Inflammatory macrophage treated with lipopolysaccharide for 1 hour (primary cell): ENCODE results near the gene PTPRD.

Source experiments
- DNase-seq, 2 donors: peaks; one replicate each; pipeline ENCODE4 v3.0.0-alpha.2; 2020 to 2022

Gene PTPRD

DNA sequence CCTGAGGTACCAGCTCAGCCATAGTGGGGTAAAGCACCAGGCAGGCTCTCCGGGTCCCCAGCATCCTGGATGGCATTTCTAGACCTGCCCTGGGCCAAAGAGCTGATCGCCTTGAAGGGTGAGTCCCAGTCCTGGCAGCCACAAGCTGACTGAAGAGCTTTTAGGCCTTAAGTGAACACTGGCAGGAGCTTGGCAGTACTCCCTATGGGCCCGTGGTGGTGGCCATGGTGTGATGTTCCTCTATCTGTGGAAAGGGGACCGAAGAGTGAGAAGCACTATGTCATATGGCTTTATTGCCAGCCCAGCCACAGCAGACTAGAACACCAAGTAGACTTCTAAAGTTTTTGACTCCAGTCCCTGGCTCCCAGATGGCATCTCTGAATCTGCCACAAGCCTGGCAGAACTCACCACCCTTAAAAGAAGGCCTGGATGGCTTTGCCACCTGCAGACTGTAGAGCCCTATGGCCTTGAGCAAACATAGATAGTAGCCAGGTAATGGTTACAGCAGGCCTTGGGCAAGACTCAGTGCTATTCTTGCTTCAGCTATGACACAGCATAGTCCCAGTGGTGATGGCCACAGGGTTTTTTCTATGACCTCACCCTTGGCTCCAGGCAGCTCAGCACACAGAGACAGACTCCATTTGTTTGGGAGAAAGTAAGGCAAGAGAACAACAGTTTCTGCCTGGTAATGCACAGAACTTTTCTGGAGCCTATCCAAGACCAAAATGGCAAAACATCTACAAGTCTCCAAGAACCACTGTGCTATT, 2011.7 kb downstream of the PTPRD start:
- DNase-seq, result no peak

DNA sequence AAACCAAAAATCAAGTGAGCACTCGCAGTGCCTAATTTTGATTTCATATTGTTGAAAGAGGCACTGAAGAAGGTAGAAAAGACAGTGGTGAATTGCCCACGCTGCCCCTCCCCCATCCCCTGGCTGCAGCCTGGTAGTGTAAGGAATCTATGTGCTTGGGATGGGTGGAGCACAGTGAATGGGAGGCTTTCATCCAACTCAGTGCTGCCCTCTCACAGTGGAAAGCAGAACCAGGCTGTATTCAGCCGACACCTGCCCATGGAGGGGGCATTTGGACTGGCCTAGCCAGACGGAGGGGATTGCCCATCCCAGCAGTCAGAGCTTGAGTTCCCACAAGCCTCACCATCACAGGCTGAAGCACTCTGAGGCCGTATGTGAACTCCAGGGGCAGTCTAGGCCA, 2012.9 kb downstream of the PTPRD start:
- no peak for DNase-seq

DNA sequence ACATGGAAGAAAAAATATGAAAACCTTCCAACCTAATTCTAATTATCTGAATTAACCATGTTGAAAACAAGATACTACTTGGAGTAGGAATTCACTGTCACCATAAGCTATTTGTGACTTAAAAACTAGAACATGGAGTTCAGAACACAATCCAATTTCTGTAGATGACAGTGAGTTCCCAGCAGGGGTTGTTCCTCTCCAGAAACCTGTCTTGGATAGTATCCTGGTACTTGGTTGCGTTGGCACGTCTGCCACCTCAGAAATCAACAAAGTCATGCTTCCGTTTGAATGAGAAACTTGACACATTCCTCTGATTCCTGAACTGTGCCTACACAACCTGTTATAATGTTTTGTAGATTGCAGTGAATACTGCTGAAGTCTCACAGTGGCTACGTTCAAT, 2023.3 kb downstream of the PTPRD start:
- no peak for DNase-seq

DNA sequence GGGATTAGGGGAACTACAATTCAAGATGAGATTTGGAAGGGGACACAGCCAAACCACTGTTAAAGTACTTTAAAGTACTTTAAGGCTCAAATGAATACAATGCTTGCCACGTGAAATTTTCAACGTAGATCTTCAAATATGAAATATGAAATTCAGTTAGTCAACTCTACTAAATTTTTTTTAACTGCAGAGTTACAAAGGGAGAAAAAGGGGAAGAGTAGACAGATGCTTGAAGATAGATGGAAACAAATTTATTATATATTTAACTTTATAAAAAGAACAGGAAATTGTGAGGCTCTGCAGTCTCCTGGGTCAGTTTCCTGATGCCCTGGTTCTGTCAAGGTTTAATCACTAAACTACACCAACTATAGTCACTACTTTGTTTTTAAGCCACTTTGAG, 2027.8 kb downstream of the PTPRD start:
- DNase-seq, result no peak

DNA sequence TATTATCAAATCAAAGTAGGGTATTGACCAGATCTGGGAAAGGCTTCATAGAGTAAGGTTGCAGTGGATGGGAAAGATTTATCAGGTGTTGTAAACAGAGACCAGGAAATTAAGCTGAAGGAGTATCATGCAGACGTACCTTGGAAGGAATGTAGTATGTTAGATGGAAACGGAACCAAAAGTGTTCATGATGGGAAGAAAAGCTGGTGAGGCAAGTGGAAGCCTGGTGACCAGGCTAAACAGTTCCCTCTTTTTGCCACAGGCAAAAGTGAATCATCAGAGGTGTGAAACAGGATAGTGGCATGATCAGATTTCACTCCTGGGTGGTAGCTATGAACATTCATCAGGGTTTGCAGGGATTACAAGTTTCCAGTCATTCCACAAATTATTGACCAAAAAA, 2033.1 kb downstream of the PTPRD start:
- no peak for DNase-seq

DNA sequence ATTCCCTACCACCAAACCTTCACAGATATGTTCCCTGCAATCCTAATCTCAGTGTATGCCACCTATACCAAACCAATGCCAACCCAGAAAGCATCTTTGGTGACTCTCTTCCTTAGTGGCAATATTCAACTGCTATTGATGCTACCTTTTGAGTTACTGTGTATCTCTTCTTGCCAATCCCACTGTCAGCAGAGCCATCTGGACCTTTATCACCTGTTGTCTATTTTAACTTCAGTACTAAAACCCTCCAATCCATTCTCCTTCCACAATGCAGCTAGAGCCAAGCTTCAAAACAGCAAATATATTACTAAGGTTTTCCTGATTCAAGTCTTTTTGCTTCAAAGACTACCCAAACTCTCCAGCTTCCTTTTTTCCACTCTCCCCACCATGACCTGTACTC, 2036.1 kb downstream of the PTPRD start:
- no peak for DNase-seq

DNA sequence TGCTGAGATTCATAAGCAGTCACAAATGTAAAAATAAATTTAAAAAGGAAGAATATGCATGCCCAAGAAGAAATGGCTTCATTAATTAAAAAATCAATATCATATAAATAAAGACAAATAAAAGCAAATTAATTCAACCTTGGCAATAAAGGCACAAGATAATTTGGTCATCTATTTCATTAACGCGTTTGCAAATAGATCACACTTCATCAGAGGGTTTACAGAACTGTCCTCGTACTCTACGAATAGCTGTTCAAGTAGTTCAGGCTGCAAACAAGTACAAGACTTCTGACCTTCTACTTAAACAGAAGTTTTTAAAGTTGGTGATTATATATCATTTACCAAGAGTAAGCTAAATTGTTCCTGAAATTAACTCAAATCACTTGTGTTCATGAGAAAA, 2038.0 kb downstream of the PTPRD start:
- no peak for DNase-seq

DNA sequence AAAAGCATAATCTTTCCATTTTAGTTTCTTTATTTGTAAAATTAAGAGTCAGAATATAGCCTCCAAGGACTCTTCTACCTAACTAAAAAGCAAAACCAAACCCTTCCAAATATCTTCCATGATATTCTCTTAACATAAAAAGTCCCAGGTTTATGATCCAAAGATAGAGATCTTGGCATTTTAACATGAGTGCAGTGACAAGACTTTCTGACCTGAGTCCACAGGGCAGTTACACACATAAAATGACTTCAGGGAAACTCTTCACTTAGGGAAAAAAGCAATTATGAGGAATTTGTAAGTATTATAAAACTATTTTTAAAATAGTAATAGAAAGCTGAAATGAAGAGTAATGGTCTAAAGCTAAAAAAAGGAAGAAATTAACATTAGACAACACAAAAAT, 2040.6 kb downstream of the PTPRD start:
- DNase-seq, result no peak

DNA sequence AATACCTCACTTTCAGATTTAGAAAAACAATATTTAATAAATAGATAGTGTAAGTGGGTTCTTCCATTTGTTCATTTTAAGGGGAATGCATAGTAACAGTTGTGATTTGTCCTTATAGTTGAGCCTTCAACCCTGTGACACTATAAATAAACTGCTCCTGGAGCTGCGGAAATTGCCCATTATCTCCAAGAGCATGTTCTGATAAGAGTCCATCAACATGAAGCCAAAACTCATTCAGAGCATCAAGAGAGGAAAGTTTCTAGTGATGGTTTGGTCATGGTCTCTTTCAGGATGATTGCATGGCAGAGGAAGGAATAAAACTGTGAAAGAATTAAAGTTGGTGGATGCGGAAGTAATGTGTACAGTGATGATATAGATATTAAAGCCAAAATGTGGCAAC, 2041.2 kb downstream of the PTPRD start:
- DNase-seq, result no peak

DNA sequence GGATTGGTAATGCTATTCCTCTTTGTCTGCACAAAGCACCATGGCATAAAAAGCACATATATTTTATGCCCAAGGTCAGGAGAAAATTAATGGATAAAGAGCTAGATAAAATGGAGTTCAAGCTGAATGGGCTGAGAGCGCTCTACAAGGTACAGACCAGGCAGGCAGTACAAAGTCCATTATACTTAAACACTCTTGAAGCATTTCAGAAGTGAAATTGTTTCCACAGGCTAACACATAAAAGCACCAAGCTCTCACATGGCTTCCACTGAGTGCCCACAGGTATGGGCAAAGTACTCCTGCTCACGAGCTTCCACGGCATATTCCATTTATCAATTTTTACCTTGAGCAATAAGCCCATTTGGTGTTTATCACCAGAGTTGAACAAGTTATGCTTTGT, 2042.0 kb downstream of the PTPRD start:
- no peak for DNase-seq

DNA sequence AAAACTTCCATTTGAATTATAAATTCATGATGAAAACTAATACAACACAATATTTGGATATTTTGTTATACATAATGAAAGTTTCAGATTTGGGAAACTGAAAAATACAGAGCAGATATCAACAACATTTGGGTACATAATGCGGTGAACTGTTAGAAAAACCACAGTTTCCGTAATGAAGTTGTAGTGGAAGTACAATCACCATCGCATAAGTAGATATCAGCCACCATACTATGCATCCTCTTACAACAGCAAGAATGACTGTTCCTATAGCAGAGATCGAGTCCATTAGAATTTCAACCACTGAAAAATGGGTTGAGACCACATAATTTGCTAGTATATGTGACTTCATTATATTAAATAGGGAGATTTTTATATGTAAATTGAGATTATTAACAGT, 2043.0 kb downstream of the PTPRD start:
- DNase-seq, result no peak

DNA sequence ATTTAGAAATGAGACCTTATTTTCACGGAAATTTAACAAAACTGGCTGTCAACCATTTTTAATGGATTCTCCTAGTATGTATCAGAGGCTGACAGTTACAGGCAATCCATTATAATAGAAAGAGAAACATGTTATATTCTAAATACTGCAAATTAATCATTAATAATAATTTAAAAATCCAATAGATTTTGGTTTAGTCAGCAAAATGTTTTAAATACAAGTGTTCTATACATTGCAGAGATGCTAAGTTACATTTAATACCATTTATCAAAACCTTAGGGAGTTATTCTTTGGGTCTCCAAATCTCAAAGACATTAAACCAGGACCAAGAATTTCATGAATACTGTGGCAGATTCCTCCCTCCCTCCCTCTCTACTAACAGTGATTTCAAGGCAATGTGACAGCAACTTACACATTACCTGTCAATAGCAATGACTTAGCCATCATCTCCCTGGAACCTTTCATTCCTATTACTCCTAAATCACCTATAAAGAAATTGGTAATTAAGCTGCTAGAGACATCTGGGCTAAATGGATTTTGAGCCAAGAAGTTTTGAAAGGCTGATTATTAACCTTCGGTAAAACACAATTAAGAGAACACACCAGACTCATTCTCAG, 2044.7 kb downstream of the PTPRD start:
- DNase-seq, result no peak

DNA sequence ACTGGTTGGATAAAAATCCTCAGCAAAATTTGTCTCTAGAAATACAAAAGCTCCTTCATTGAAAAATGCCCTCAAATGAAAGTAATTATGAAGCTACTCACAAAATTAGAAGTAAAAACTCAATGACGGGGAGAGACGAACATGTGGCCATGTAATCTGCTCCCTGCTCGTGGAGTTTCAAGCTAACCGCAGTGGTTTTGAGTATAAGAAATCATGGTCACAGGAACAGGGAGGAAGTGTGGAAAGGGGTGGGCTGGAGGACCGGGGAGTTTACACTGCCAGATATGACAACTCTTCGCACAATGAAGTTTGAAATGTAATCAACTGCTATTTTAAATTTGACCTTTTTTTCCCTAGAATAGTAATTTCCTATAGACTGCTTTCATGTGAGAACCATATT, 2047.8 kb downstream of the PTPRD start:
- no peak for DNase-seq

DNA sequence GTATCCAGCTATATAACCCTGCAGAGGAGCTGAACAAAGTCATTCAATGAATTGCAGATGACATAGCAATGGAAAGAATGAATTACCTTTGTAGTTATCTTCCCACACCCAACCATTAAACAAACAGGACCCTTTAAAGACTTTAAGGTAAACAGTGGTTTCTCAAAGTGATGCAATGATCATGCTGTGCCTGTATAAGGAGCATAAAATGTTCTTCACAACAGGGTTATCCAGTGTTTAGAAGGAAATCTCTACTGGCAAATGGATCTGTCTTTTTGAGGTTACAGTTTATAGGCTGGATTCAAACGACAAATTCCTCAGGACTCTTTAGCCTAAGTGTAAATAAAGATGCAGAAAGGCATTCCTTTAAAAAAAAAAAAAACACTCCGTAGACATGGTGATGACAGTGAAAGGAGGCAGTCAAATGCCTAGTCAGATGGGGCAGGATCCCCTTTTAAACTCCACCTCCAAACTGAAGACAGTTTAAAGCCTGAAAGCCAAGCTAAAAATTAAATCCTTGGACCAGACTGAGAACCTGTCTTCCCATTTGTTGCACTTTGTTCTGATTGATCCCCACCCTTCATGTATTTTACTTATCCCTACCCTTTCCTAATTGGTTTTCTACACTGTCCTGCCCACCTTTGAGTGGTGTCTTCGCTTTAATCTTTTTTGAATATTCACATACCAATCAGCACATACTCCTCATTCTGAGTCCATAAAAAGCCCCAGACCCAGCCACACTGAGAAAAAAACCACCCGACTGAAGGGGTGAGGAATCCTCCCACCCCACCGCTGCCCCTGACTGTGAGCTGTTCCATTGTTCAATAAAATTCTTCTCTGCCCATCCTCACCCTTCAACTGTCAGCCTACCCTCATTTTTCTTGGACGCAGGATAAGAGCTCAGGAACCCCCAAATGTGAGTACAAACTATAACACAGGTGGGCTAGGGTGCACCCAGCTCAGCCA, 2052.0 kb downstream of the PTPRD start:
- no peak for DNase-seq

DNA sequence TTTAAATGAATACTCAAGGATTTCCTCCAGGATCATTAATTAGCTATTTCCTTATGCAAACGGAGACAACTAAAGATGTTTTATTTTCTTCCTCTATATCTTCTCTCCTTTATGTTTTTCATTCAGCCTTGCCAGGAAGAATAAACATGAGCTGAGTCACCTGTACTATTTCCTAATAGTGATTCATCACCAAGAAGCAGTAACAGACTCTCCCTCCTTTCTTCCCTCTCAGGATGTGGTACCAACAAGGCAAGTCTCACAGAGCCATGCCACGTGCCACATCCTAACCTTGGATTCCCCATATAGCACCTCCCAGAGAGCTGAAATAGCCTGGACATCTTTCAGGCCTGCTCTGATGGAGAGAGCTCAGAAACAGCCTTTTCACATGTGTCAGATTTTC, 2054.6 kb downstream of the PTPRD start:
- no peak for DNase-seq

DNA sequence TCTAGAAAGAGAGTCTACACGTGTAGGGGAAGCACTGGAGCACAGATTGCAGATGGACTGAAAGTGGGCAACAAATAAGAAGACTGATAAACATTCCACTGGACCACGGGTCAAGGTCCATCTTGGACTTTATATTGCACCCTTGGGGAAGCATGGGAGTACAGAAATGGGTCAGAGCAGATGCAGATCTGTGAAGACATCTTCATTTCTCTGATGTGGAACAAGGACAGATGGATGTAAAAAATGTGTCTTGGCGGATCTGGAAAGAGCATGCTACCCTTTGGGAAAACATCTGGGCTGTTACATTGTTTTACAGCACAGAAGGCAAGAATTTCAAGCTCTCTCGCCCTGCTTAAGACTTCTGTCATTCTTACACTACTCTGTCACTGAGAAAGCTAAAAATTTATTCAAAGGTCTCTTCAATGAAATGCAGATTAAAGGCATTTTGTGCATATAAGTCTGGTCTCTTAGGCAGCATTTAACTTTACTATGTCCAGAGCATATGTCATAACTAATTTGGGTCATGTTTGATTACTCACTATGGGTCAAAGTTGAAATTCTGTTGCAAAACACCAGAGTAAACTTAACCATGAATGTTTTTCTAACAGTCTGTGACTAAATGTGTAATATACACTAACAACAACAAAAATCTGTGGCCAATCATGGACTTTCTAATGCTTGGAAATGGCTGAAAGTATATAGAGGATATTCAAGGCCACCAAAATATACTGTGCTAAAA, 2056.9 kb downstream of the PTPRD start:
- DNase-seq, result no peak

DNA sequence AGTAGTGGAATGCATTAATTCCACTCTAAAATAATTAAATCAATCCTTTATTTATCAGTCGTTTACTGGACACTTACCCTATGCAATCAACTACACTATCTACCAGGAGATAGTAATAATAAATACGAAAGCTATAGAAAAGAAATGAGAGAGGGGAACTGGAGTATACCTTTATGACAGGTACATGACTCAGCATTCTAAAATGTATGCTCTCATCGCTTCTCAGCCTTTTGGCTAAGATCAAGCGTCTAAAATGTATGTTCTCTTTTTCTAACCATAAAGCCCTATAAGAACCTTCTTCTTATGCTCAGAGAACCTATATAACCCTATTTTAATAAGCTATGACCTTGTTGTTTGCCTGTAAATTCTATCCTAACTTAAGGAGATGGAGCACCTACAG, 2059.4 kb downstream of the PTPRD start:
- DNase-seq, result no peak

DNA sequence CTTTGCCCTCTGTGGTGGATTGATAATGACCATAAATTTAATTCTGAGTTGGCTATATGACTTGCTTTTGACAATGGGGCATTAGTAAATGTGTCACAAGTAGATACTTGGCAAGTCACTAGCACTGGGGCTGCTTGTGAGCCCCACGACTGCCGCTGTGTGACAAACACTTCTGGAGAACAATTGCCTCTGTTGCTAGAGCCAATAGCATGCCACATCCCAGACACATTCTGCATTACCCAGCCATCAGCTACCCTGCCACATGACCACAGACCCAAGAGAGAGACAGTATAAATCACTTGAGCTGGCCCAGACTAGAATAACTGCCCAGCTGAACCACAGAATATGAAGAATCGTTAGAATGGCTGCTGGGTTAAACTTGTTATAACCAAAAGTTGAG, 2060.1 kb downstream of the PTPRD start:
- no peak for DNase-seq

DNA sequence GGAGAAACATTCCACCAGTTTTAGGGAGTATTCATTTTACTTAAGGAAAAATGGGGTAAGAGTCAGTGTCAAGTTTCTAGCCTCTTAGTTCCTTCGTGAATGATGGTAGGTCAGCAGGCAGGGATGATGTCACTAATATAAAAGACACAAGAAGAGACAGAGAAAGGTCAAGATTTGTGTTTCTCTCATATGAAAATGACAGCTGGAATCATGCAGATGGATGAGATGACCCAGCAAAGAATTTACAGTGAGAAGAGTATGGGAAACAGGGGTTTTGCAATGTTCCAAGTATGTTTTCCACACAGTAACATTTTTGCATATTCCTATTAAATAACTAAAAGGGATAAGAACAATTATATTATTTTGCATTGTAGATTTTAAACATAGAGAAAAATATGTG, 2063.6 kb downstream of the PTPRD start:
- no peak for DNase-seq

DNA sequence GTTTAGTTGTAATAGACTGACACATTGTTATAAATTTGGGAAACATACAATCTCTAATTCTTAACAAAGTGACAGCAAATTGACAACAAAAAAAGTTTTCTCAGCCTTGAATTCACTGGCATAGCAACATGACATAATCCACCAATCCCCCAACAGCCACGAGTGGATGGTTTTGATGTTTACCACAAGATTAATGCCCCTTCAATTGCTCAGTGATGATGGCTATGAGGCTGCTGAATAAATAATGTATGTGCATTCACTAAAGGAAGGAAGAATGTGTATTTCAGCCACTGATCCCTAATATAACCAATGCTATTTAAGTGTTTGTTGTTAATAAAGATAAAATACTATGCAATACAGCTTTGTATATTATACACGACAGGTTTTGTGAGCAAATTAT, 2069.6 kb downstream of the PTPRD start:
- DNase-seq, result no peak

DNA sequence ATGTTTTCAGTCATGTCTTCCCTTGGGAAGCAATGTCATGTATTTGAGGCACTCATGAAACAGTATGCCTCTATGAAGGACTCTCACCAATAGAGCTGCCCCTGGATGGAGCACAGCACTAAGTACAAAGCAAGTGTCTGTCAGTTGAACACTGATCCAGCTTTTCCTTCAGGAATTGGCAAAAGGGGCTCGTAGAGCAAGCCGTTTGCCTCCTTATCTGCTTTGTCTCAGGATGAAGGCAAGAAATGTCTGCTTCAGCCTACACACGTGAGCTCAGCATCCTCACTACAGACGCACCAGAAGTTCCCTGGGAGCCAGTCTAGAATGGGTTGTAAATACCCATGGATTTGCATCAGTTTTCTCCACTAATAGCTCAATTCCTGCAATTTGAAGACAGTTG, 2070.3 kb downstream of the PTPRD start:
- DNase-seq, result no peak

DNA sequence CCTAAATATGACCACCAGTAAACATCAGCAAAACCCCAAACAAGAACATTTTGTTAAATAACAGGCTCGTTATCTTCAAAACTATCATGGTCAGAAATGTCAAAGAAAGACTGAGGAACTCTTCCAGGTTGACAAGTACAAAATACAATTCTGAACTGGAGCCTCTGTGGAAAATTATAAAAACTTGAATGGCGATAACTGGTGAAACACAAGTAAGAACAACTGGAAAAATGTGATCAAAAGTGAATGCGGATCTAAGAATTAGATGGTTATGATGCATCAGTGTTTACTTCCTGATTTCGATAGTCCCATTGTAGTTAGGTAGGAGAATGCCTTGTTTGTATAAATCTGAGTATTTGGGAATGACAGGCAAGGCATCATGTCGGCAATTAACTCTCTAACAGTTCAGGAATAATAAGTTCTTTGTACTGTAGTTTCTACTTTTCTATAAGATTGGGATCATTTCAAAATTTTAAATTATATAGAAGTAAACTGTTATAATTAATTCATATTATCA, 2073.1 kb downstream of the PTPRD start:
- DNase-seq, result no peak

DNA sequence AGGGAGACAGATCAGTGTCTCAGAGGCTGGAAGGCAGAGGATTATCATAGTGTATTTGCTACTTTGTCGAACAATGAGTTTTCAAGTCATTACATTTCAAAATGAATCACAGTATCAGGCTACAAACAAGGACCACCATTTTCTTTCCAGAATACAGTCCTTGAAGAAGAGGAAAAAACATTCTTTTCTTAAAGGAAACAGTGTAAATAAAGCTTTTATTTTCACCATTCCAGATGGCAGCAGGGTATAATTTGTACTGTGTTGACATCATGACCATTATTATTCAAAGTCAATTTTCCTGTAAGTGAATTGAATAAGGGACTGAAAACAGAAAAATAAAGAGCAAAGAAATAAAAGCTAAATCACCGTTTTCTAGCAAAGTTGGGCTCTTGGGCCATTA, 2076.0 kb downstream of the PTPRD start:
- no peak for DNase-seq
